CD4-positive, alpha-beta T cell treated with Interleukin-15 for 1 hour (primary cell): ENCODE results near the gene CLCC1.
"Not testable (repeated sequence)": the region's sequence is repeated elsewhere in the genome, so short reads cannot be mapped to it uniquely, and the experiment has no call there.

Experiments used
- DNase-seq: peaks from one replicate; pipeline ENCODE4 v3.0.0-alpha.2; 2020

CLCC1 gene

DNA sequence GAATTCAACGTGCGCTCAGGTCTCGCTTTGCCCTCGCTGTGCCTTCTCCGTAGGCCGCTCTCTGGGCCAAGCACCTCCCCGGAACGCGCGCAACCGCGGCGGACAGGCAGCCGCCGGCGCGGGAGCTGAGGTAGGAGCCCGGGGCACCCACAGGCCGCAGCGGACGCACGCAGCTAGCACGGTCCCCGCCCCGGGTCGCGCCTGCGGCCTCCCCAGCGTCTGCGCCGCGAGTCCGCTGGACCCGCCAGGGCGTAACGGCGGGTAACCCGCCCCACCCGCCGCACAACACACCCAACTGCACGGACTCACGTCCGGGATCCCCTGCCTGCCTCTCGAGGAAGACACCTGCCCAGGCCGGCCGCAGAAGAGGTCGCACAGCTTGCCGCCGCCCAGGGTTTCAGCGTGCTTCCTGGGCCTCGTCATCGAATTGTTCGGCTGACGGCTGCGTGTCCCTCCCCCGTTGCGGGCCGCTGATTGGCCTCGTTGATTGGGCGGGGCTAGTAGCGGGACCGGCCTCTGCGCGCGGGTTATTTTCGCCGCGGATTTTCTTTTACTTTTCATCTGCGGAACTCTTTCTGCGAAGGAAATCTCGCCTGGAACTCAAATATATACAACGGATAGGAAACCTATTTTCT is at the start of gene CLCC1:
Gene CLCC1, minus strand, starts transcription at position 433 of the 635 bp plus-strand sequence. CDS start 13,047 bp downstream, outside the sequence.
- peak; percentile 93 for DNase-seq

GRCh38 chr1:109011335-109011734 is 48.1 kb upstream of the CLCC1 start:
- no peak for DNase-seq

- DNase-seq: not testable (repeated sequence)
Observed at GRCh38 chr1:108996622-108997021, 33.3 kb upstream of the CLCC1 start.

DNA sequence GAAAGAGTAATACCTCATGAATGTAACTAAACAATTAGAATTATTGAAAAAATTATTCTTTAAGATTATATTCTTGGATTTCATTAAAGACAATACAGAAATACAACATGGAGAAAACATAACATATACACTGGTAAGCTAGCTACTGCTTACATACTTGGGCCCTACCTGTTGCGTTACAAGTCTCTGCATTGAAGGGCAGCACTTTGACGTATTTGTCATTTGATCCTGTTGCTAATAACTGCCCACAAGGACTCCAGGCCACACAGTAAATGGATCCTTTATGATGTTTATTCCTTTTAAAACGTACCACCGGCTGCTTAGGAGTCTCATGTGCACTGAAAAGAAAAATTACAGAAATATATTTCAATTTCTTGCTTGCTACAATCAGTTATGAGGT is 19.8 kb upstream of the CLCC1 start:
- DNase-seq: no peak

DNA sequence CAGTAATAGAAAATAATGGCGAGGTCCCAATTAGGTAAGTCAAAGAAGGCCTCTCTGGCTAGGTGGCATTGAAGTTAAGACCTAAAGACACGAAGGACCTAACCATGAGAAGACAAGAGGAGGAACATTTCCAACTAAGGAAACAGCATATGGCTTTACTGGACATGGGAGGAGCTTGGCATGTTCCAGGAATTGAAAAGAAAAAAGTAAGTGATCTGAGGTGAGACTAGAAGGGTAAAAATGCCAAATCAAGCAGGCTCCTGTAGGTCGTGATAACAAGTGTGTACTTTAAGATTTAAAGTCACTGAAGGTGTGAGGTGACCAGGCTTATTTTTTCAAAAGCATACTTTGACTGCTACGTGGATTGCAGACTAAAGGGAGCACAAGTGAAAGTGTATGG is 13.4 kb upstream of the CLCC1 start:
- DNase-seq: no peak

DNA sequence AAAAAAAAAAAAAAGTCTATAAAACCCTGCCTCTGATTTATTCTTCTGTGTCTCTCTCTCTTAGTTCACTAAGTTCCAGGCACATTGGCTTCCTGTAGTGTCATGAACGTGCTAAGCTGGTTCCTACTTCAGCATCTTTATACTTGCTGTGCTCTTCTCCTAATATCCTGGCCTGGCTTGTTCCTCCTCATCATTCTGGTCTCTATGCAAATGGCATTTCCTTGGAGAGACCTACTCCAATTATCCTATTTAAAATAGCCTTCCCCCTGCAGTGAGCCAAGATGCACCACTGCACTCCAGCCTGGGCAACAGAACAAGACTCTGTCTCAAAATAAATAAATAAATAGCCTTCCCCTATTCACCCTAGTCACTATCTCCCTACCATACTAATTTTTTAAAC is 9.7 kb upstream of the CLCC1 start:
- DNase-seq: no peak

DNA sequence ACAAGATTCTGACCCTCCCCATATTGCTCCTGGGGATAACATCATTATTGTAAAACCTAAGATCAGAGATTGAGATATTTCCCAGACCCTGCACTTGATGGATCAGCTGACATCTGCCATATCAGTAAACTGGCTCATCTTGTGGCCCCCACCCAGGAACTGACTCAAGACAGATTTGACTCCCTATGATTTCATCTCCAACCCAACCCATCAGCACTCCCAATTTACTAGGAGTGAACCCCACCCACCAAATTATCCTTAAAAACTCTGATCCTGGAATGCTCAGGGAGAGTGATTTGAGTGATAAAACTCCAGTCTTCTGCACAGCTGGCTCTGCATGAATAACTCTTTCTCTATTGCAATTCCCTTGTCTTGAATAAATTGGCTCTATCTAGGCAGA is 6.1 kb upstream of the CLCC1 start:
- no peak for DNase-seq

- DNase-seq: peak; percentile 24
Observed at GRCh38 chr1:108962681-108963051, 618 bp downstream of the CLCC1 start.

DNA sequence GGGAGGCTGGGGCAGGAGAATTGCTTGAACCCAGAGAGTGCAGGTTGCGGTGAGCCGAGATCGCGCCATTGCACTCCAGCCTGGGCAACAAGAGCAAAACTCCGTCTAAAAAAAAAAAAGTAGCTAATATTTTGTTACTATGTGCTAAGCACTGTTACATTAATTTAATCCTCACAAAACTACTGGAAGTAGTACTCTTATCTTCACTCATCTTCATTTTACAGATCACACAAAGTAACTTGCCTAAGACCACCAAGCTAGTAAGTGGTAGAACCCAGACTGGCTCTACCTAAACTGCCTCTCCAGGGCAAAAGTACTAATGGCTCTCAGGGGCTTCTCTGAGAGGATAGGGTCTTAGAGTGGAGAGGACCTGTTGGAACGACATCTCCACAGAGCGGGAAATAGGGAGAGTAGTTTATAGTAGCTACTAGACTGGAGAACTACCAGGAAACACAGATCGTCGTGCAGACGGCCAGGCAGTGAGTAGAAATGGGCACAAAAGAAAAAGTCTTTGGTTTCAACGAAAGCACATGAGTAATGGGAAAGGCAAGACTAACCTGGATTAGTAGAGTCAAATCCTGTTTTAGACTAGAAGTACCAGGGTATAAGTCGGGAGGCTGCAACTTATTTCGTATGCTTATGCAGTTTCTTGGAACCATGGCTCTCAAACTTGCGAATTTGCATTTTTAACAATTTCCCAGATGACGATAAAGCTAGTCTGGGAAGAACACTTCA is 1.4 kb downstream of the CLCC1 start:
- DNase-seq: no peak

- DNase-seq: no peak
Observed at GRCh38 chr1:108961198-108961597, 2.1 kb downstream of the CLCC1 start.

DNA sequence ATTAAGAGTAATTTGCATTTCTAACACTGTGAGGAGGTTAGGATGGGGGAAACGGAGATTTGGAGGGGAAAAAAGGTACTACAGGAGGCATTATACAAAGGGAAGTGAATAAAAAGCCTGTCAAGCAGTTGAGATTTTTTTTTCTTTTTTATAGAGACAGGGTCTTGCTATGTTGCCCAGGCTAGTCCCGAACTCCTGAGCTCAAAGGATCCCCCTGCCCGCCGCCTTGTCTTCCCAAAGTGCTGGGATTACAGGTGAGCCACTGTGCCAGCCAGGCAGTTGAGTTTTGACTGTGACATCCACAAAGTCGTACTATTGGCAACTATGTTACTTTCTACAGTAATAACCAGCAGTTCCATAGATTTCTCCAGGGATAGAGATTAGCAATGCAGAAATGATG is 2.6 kb downstream of the CLCC1 start:
- DNase-seq: no peak

GRCh38 chr1:108957888-108958287 is 5.4 kb downstream of the CLCC1 start:
- no peak for DNase-seq

- no peak for DNase-seq
Observed at GRCh38 chr1:108955881-108956280, 7.4 kb downstream of the CLCC1 start.

DNA sequence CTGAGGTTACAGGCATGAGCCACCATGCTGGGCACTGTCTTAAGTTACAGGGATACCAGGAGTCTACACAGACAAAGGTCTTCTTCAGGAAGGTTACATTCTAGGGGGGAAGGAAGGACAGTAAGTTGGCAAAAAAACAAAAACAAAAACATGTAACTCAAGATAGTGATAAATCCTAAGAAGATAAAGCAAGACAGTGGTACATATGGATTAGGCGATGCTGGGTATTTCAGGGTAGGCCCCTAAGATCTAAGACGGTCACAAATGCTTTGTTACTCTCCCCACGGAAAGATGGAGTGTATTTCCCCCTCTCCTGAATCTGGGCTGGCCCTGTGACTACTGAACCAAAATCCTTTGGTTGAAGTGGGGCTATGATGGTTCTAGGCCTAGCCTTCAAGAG is 8.2 kb downstream of the CLCC1 start:
- no peak for DNase-seq

DNA sequence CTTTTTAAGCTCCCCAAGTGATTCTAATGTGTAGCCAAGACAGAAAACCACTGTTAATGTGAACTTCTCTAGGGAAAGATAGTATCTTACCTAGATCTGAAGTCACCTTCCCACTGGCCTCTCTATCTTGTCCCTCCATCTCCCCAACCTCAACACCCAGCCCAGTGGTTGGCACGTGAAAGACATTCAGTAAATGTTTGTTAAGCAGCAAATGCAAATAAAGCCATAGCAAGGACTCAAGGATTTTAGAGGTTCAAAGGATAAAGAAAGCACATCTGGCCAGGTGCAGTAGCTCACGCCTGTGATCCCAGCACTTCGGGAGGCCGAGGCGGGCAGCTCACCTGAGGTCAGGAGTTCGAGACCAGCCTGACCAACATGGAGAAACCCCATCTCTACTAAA is 9.8 kb downstream of the CLCC1 start:
- DNase-seq: no peak

DNA sequence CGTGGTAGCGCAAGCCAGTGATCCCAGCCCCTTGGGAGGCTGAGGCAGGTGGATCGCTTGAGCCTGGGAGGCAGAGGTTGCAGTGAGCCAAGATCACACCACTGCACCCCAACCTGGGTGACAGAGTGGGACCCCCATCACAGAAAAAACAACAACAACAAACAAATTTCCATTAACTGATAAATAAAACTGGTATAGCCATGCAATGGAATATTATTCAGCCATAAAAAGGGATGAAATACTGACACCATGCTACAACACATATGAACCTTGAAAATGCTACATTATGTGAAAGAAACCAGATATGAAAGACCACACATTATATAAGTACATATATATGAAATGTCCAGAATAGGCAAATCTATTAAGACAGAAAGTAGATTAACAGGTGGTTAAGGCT is 12.0 kb downstream of the CLCC1 start:
- no peak for DNase-seq

- DNase-seq: no peak
Observed at GRCh38 chr1:108949044-108949443, 14.2 kb downstream of the CLCC1 start.

- no peak for DNase-seq
Observed at GRCh38 chr1:108947871-108948525, 15.3 kb downstream of the CLCC1 start.

DNA sequence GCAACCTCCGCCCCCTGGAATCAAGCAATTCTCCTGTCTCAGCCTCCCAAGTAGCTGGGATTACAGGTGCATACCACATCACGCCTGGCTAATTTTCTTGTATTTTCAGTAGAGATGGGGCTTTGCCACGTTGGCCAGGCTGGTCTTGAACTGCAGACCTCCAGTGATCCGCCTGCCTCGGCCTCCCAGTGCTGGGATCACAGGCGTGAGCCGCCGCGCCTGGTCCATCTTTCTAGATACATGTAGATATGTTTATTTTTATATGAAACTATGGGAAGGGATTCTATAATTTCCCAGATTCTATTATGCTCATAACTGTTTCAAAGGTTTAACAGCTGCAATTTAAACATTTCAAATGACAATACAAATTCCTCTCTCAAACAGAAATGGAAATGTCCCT is 27.1 kb downstream of the CLCC1 start:
- DNase-seq: no peak

- DNase-seq: no peak
Observed at GRCh38 chr1:108933944-108934343, 29.3 kb downstream of the CLCC1 start.

GRCh38 chr1:108927565-108927964 is 35.7 kb downstream of the CLCC1 start:
- DNase-seq: not testable (repeated sequence)

DNA sequence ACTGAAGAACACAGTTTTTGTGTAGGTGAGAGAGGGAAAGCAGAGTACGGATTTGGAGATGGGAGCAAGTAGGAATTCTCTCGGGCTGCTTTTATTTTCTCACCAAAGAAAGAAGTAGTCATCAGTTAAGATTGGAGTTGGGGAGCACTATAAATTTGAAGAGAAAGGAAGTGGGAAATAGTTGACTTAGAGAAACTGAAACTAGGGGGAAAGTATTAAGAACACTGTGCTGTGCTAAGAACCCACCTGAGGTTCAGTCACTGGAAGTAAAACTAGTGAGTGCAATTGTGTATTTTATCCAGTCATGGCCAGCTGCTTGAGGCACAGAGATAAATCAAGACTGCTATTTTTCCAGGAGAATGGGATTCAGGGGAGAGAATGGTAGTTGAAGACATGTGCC is 37.4 kb downstream of the CLCC1 start:
- DNase-seq: no peak

DNA sequence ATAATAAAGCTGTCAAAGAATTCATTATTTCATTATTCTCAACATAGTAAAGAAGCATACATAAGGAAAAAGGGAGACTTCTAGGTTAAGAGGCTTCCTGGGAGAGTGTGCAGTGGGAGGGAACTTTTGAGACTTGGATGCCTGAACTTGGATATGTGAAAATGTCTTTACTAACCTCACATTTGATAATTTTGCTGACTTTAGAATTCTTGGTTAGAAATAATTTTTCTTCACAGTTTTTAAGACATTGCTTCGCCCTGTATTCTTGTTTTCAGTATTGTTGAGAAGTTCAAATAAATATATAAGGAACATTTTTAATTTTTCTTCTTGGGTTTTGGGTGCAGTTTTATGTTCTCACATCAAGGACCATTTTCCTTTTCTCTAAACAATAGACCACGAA is 46.5 kb downstream of the CLCC1 start:
- DNase-seq: no peak
